Measurements from ENCODE around the gene IP6K2.

DNA sequence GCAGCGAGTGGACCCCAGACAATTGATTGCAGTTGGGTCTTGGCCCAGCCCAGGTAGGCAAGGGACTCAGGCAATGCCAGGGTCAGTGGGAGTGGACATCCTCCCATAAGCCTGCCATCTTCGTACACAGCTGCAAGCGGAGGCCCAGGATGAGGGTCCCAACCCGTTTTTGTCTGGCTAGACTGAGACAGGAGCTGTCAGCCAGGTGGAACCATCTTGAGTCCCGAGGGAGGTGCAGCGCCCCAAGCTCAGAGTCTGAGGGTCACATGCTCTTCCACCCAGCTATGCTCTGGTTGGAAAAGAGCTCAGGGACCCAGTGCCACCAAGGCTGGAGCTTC is 22.6 kb upstream of the IP6K2 start:
- TF ChIP-seq MAZ (IDR thresholded peaks at IDR 0.05; ENCODE audit: borderline replicate concordance, low read depth, low read length): no peak
- no peak for TF ChIP-seq MAZ (CRISPR knock-in tag; IDR thresholded peaks at IDR 0.05; ENCODE audit: low read depth)
- TF ChIP-seq, protein P1, sequence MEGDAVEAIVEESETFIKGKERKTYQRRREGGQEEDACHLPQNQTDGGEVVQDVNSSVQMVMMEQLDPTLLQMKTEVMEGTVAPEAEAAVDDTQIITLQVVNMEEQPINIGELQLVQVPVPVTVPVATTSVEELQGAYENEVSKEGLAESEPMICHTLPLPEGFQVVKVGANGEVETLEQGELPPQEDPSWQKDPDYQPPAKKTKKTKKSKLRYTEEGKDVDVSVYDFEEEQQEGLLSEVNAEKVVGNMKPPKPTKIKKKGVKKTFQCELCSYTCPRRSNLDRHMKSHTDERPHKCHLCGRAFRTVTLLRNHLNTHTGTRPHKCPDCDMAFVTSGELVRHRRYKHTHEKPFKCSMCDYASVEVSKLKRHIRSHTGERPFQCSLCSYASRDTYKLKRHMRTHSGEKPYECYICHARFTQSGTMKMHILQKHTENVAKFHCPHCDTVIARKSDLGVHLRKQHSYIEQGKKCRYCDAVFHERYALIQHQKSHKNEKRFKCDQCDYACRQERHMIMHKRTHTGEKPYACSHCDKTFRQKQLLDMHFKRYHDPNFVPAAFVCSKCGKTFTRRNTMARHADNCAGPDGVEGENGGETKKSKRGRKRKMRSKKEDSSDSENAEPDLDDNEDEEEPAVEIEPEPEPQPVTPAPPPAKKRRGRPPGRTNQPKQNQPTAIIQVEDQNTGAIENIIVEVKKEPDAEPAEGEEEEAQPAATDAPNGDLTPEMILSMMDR (CRISPR knock-in tag; IDR thresholded peaks at IDR 0.05): no peak
- no peak for TF ChIP-seq SP2 (CRISPR knock-in tag; IDR thresholded peaks at IDR 0.05)

Measured in HepG2 (cell line).